Activated CD8-positive, alpha-beta T cell treated with anti-CD3 and anti-CD28 coated beads, Interleukin-2, amount 10 ng/mL, durations not matched to agents 7 days and 5 days (primary cell): ENCODE measurements around the gene PARD3. TPM values are rescaled to one million over a fixed set of nuclear protein-coding genes. Genes with fewer than 3 reads are reported as not detected.

Experiments used
- ATAC-seq: fragments of 150-1000 bp; cut with Tn5 transposase; one replicate; pipeline ENCODE4 v1.10.0; 2021; ENCODE audit warnings: moderate library complexity
- CTCF ChIA-PET: fragments of 350-600 bp; sonication (Branson Sonifier 250); formaldehyde crosslinking; loops from one replicate; lab custom pipeline; 2021; ENCODE audit warnings: antibody characterized with exemption; lab: Charles Lee
- POLR2A ChIA-PET: fragments of 350-600 bp; sonication (Branson Sonifier 250); formaldehyde crosslinking; loops from one replicate; lab custom pipeline; 2021; ENCODE audit warnings: antibody characterized with exemption; lab: Charles Lee
- DNase-seq: peaks from one replicate; pipeline ENCODE4 v3.0.0-alpha.2; 2020
- H3K27ac Mint-ChIP-seq: one replicate; pipeline ENCODE4 v1.8.0; 2021; ENCODE audit warnings: mild to moderate bottlenecking, mixed read lengths
- H3K27me3 Mint-ChIP-seq: one replicate; pipeline ENCODE4 v1.8.0; 2021; ENCODE audit warnings: low read depth, mixed read lengths
- H3K36me3 Mint-ChIP-seq: one replicate; pipeline ENCODE4 v1.8.0; 2021; ENCODE audit warnings: low read depth, mixed read lengths
- H3K4me1 Mint-ChIP-seq: one replicate; pipeline ENCODE4 v1.8.0; 2021; ENCODE audit warnings: low read depth, mixed read lengths
- H3K4me3 Mint-ChIP-seq: one replicate; pipeline ENCODE4 v1.8.0; 2021; ENCODE audit warnings: mild to moderate bottlenecking, mixed read lengths
- H3K9me3 Mint-ChIP-seq: one replicate; pipeline ENCODE4 v1.8.0; 2022; ENCODE audit warnings: mixed read lengths; ENCODE audit not compliant: insufficient read depth
- total RNA-seq, 2 experiments: library from RNA; stranded (reverse); gene quantifications; one replicate each; pipeline ENCODE4 v1.2.3, GENCODE V29; 2021

The PARD3 gene
- total RNA-seq, 2 experiments from 2014 or later, result 0.63 to 0.68 TPM

DNA sequence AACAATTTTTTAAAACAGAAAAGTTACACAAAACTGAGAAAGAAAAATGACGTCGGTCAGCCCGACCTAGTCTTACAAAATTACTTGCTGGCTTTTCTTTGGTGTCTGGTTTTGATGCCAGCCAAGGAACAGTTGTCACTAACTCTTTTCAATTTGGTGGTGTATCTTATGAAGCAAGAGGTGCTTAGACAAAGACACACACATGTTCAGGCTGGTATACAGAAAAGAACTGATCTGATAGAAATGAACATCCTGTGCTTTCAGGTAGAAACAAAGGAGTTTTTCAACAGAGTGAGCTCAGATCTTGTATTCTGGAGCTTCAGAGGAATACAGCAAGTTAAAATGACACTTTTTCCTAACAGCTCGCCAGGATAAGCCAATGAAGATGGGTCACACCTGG, 43.6 kb downstream of the PARD3 start:
- POLR2A ChIA-PET, result no interaction called here

DNA sequence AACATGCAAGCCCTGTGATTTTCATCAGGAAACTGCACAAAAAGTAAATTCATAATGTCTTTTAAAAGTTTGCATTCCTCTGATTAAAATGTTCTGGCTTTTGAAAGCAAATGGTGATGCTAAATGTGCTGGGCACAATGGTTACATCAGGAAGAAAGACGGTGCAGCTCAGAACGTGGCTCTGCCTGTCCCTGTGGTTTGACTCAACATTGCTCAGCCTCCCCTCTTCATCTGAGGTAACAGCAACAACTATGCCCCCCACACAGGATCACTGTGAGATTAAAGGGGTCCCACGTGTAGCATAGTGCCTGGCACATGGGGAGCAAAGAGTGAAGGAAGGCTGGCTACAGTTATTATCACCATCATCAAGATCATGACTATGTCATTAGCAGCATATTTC, 44.0 kb downstream of the PARD3 start:
- POLR2A ChIA-PET, result no interaction called here
- no peak for DNase-seq
- CTCF ChIA-PET, result no interaction called here
- Mint-ChIP-seq H3K9me3 (no peaks in the 10 kb centered on the region), H3K4me3 (no peak overlapping the region), H3K36me3 (no peaks in the 10 kb centered on the region), H3K27ac (no peak overlapping the region), H3K27me3 (peaks cover 8% of the 10 kb centered on the region), H3K4me1 (no peaks in the 10 kb centered on the region)
- no peak for ATAC-seq

More for the DNA sequence above, 43.6 kb downstream of the PARD3 start:
- Mint-ChIP-seq H3K36me3 (no peaks in the 10 kb centered on the region), H3K27me3 (peaks cover 8% of the 10 kb centered on the region), H3K9me3 (no peaks in the 10 kb centered on the region), H3K27ac (no peak overlapping the region), H3K4me1 (no peaks in the 10 kb centered on the region), H3K4me3 (no peak overlapping the region)
- CTCF ChIA-PET, result no interaction called here
- DNase-seq, result no peak
- ATAC-seq, result no peak

DNA sequence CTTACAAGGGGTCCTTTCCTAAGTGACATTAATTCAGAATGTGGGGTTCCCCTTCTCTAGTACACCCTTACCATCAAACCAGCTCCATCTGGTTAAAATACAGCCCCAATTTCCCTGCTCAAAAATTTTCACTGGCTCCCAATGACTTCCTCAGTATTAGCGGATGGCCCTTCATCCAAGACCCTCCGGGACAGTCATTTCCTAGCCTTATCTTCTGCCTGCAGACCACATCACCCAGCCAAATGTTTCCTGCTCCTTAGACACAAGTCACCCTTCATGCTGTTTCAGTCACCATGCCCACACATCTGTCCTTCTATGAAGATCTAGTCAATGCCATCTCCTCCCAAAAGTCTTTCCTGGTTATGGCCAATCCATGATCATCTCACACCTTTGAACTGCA, 45.2 kb downstream of the PARD3 start:
- ChIA-PET POLR2A (no interaction called here), CTCF (no interaction called here)
- no peak overlapping the region for H3K27ac Mint-ChIP-seq
- no peaks in the 10 kb centered on the region for H3K9me3 Mint-ChIP-seq
- ATAC-seq (no peak), DNase-seq (no peak)
- H3K4me1 Mint-ChIP-seq, result no peaks in the 10 kb centered on the region
- H3K4me3 Mint-ChIP-seq, result no peak overlapping the region
- H3K27me3 Mint-ChIP-seq, result peaks cover 8% of the 10 kb centered on the region
- H3K36me3 Mint-ChIP-seq, result no peaks in the 10 kb centered on the region

DNA sequence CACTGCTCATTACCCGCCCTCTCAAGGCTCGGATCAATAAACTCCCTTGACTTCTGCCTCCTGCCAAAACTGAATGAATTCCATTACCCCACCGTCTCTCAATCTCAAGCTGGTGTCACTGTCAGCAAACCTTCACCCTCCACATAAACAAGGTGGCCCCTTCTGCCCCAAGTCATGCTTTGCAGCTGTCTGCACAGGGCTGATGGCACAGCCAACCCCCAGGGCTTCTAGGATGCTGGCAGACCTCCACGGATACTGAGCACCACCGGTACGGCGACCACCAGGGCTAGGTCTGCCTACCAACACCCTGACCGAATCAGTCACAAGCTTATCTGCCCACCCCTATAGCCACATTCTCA, 46.1 kb downstream of the PARD3 start:
- no peak overlapping the region for H3K4me3 Mint-ChIP-seq
- ATAC-seq (no peak), DNase-seq (no peak)
- H3K36me3 Mint-ChIP-seq, result no peaks in the 10 kb centered on the region
- H3K4me1 Mint-ChIP-seq, result no peaks in the 10 kb centered on the region
- peaks cover 8% of the 10 kb centered on the region for H3K27me3 Mint-ChIP-seq
- H3K27ac Mint-ChIP-seq, result no peak overlapping the region
- H3K9me3 Mint-ChIP-seq, result no peaks in the 10 kb centered on the region
- CTCF ChIA-PET, result no interaction called here
- POLR2A ChIA-PET, result no interaction called here

DNA sequence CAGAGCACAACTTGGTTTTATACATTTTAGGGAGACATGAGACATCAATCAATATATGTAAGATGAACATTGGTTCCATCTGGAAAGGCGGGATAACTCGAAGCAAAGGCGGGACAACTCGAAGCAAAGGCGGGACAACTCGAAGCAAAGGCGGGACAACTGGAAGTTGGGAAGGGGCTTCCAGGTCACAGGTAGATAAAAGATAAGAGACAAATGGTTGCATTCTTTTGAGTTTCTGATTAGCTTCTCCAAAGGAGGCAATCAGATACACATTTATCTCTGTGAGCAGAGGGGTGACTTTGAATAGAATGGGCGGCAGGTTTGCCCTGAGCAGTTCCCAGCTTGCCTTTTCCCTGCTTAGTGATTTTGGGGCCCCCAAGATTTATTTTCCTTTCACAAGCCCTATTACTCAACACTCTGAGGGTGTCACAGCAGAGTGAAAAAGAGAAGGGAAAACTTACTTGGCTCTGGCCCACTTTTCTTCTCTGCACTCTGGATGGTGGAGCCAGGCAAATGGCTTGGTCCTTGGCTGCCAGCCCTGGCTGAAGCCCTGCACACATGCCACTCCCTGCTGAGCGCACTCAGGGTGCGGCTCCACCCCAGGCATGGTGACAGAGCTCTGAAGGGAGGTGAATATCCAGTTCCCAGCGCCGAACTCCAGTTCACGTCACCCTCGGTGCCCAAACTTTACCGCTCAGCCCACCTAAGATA, 46.7 kb downstream of the PARD3 start:
- H3K9me3 Mint-ChIP-seq, result no peaks in the 10 kb centered on the region
- ChIA-PET CTCF (no interaction called here), POLR2A (no interaction called here)
- peaks cover 8% of the 10 kb centered on the region for H3K27me3 Mint-ChIP-seq
- no peak overlapping the region for H3K4me3 Mint-ChIP-seq
- no peak for ATAC-seq
- H3K27ac Mint-ChIP-seq, result no peak overlapping the region
- H3K4me1 Mint-ChIP-seq, result no peaks in the 10 kb centered on the region
- DNase-seq, result no peak
- no peaks in the 10 kb centered on the region for H3K36me3 Mint-ChIP-seq

DNA sequence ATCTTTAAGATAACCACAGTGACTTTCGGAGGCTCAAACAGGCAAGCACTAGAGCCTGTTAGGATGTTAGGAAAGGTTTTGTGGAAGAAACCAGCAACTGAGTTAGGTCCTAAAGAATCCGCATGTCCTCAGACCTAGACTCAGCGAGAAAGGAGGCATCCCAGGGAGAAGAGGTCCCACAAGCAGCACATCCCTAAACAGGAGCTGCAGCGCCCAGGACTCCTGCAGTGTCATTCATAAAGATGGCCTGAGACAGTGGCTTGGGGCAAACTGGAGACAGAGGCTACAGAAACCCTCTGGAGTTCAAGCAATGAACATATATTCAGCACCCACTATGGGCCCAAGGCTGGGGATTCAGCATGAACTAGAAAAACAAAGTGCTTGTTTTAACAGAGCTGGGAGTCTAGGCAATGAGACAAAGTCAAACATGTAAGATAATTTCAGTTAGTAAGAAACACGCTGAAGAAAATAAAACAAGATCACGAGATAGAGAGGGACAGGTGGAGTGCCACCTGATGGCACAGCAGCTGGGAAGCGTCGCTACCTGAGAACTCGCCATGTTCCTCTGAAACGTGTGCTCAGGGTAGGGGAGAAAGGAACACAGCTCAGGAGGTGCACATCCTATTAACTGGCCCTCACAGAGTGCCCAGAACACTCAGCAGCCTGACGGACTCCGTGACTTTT, 48.1 kb downstream of the PARD3 start:
- ChIA-PET POLR2A (no interaction called here), CTCF (no interaction called here)
- ATAC-seq (no peak), DNase-seq (no peak)
- H3K36me3 Mint-ChIP-seq, result no peaks in the 10 kb centered on the region
- no peaks in the 10 kb centered on the region for H3K9me3 Mint-ChIP-seq
- H3K27ac Mint-ChIP-seq, result no peak overlapping the region
- no peak overlapping the region for H3K4me3 Mint-ChIP-seq
- H3K27me3 Mint-ChIP-seq, result peaks cover 7% of the 10 kb centered on the region
- H3K4me1 Mint-ChIP-seq, result no peaks in the 10 kb centered on the region

DNA sequence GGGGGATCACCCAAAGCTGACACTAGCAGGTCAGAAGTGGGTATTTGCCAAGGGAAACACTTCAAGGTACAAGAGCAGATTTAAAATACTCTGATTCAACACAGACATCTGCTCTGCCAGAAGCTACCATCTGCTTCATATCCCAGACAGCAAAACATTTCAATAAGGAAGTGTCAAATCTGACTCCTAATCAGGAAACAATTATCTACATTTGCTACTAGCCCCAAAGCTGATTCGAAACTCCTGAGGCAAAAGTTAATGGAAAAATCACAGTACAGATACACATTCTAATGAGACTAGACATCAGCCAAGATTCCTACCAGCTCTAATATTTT, 48.9 kb downstream of the PARD3 start:
- ATAC-seq, result no peak
- H3K4me1 Mint-ChIP-seq, result no peaks in the 10 kb centered on the region
- peaks cover 7% of the 10 kb centered on the region for H3K27me3 Mint-ChIP-seq

DNA sequence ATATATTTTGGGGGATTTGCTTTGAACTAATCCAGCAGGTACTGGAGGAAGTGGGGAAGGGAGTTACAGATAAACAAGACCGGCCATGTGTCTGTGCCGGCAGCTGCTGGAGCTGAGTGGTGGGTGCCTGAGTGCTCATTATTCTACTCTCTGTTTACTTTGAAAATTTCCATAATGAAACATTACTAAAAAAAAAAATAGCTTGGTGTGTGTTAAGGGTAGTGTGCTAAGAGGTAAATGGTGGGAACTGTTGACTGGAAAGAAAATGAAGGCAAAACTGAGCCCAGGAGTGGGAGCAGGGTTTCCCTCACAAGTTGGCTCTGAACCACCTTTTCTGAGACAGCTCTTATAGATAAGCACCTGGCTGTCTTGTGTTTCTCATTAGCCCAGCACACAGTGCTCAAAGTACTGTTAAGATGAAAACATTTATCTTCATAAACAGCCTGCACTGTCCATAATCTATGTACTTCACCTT, 50.6 kb downstream of the PARD3 start:
- ChIA-PET CTCF (no interaction called here), POLR2A (no interaction called here)
- no peaks in the 10 kb centered on the region for H3K9me3 Mint-ChIP-seq
- H3K4me3 Mint-ChIP-seq, result no peak overlapping the region
- ATAC-seq (no peak), DNase-seq (no peak)
- no peaks in the 10 kb centered on the region for H3K4me1 Mint-ChIP-seq
- H3K27me3 Mint-ChIP-seq, result peaks cover 5% of the 10 kb centered on the region
- H3K36me3 Mint-ChIP-seq, result no peaks in the 10 kb centered on the region
- H3K27ac Mint-ChIP-seq, result no peak overlapping the region

More for the DNA sequence above, 48.9 kb downstream of the PARD3 start:
- Mint-ChIP-seq H3K27ac (no peak overlapping the region), H3K9me3 (no peaks in the 10 kb centered on the region), H3K4me3 (no peak overlapping the region), H3K36me3 (no peaks in the 10 kb centered on the region)
- ChIA-PET POLR2A (no interaction called here), CTCF (no interaction called here)
- no peak for DNase-seq

DNA sequence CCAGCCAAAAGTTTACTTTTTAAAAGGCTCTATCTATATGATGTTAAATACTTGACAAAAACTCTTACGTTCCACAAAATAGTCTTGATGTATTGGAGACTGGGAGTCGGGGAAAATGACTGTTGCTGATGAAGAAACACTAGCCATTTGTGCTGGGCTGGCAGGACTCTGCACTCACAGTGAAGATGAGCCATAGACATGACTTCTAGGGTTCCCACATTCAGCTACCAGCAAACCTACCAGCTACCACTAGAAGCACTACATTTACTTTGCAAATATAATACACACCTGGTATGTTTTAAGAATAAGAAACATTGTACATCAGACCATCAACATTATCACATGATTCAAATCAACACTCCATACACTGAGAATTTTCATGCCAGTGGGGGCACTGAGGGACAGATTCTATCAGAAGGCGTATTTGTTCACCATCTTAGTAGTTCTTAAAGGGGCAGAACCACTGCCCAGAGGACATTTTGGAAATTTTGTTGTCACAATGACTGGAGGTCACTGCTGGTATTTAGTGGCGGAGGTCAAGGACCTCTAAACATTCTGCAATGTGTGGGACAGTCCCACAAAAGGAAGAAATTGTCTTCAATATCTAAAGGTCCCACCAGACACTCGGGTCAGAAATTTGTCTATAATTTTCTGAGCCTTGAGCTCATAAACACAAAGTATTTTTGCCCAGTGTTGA, 52.3 kb downstream of the PARD3 start:
- Mint-ChIP-seq H3K4me3 (no peak overlapping the region), H3K27ac (no peak overlapping the region), H3K27me3 (peaks cover 5% of the 10 kb centered on the region), H3K4me1 (peaks cover 8% of the 10 kb centered on the region), H3K9me3 (no peaks in the 10 kb centered on the region), H3K36me3 (no peaks in the 10 kb centered on the region)
- ChIA-PET POLR2A (no interaction called here), CTCF (no interaction called here)
- DNase-seq (no peak), ATAC-seq (no peak)

DNA sequence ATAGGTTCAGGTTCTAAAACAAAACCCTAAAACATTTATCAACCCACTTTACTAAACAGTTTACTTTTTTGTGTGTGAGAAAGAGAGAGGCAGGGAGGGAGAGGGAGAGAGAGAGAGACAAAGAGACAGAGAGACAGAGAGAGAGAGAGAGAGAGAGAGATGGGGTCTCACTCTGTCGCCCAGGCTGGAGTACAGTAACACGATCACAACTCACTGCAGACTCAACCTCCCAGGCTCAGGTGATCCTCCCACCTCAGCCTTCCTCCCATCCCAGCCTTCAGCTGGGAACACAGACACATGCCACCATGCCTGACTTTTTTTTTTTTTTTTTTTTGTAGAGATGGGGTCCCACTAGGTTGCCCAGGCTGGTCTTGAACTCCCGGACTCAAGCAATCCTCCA, 52.9 kb downstream of the PARD3 start:
- ChIA-PET CTCF (no interaction called here), POLR2A (no interaction called here)
- no peaks in the 10 kb centered on the region for H3K36me3 Mint-ChIP-seq
- peaks cover 8% of the 10 kb centered on the region for H3K4me1 Mint-ChIP-seq
- DNase-seq (no peak), ATAC-seq (no peak)
- H3K9me3 Mint-ChIP-seq, result no peaks in the 10 kb centered on the region
- no peak overlapping the region for H3K27ac Mint-ChIP-seq
- peaks cover 5% of the 10 kb centered on the region for H3K27me3 Mint-ChIP-seq
- H3K4me3 Mint-ChIP-seq, result no peak overlapping the region

DNA sequence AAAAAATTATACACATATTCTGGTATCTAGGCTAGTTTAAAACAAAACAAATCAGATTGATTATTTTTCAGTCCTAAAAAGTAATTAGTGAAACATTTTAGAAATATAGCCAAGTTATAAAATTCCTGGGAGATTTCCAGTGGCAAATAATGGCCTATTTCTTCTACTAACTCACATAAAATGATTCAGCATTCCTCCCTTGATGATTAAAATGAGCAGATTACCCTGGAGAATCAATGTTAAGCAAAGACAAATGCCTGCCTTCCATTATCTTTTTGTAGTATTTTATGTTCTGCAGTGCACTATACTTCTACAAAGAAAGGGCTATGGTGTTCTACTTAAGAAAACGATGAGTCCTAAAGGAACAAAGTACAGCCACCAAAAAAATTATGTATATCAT, 53.6 kb downstream of the PARD3 start:
- no peak overlapping the region for H3K27ac Mint-ChIP-seq
- ChIA-PET CTCF (no interaction called here), POLR2A (no interaction called here)
- ATAC-seq, result no peak
- H3K9me3 Mint-ChIP-seq, result no peaks in the 10 kb centered on the region
- no peaks in the 10 kb centered on the region for H3K36me3 Mint-ChIP-seq
- no peak for DNase-seq
- H3K4me1 Mint-ChIP-seq, result peaks cover 8% of the 10 kb centered on the region
- peaks cover 5% of the 10 kb centered on the region for H3K27me3 Mint-ChIP-seq
- H3K4me3 Mint-ChIP-seq, result no peak overlapping the region

DNA sequence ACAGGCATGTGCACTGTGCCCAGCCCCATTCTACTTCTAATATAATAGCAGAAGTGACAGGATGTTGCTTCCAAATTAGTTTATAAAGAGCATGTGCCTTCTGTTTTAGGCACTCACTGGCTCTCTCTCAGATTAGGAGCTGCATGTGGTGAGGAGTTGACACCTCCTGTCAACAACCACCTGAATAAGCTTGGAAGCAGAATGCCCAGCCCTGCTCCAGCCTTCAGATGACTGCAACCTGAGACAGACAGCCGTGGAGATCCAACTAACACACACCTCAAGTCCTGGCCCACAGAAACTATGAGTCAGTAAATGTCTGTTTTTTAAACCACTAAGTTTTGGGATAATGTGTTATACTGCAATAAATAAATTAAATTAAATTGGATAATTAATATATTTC, 54.5 kb downstream of the PARD3 start:
- CTCF ChIA-PET, result no interaction called here

More for the DNA sequence above, 54.5 kb downstream of the PARD3 start:
- Mint-ChIP-seq H3K27ac (no peak overlapping the region), H3K9me3 (no peaks in the 10 kb centered on the region), H3K4me3 (no peak overlapping the region), H3K36me3 (no peaks in the 10 kb centered on the region), H3K27me3 (peaks cover 5% of the 10 kb centered on the region), H3K4me1 (peaks cover 8% of the 10 kb centered on the region)
- DNase-seq (no peak), ATAC-seq (no peak)
- POLR2A ChIA-PET, result no interaction called here
